Keratinocyte (primary cell): ENCODE data around the gene SPTBN4. TPM values are rescaled to one million over a fixed set of nuclear protein-coding genes. Genes with fewer than 3 reads are reported as not detected.

ENCODE experiments used
- DNase-seq: peaks from one replicate; pipeline ENCODE4 v3.0.0-alpha.2; 2011; ENCODE audit warnings: low read depth, missing footprints, low spot score
- FAIRE-seq: peaks from 2 replicates; lab custom pipeline; 2011; peaks lifted over from hg19 to GRCh38; lab: Jason Lieb, UNC
- H2AFZ ChIP-seq: 2 replicates; pipeline ENCODE4 v1.6.0; 2012; ENCODE audit warnings: low read length, control low read depth, inconsistent platforms; ENCODE audit not compliant: control insufficient read depth
- H3K27ac ChIP-seq: 2 replicates; pipeline ENCODE4 v1.5.1; 2011; ENCODE audit warnings: low read length; ENCODE audit not compliant: control insufficient read depth, insufficient read depth
- H3K27me3 ChIP-seq: 3 replicates; pipeline ENCODE4 v1.6.0; 2011; ENCODE audit warnings: low read length; ENCODE audit not compliant: control insufficient read depth, insufficient read depth; ENCODE audit errors: extremely low read depth
- H3K36me3 ChIP-seq, 2 experiments: 2 replicates in 1 of 2; 3 replicates in 1 of 2; pipeline ENCODE4 v1.5.1; 2011; ENCODE audit warnings: low read length in 2 of 2, mild to moderate bottlenecking in 1 of 2; ENCODE audit not compliant: control insufficient read depth in 2 of 2, insufficient read depth in 2 of 2; ENCODE audit errors: extremely low read depth in 1 of 2
- H3K4me1 ChIP-seq: 3 replicates; pipeline ENCODE4 v1.5.1; 2011; ENCODE audit warnings: low read length; ENCODE audit not compliant: control insufficient read depth, insufficient read depth; ENCODE audit errors: extremely low read depth
- H3K4me2 ChIP-seq: 3 replicates; pipeline ENCODE4 v1.6.0; 2011; ENCODE audit warnings: low read depth, low read length; ENCODE audit not compliant: control insufficient read depth, insufficient read depth; ENCODE audit errors: extremely low read depth
- H3K4me3 ChIP-seq, 3 experiments: fragments of 200-600 bp in 1 of 3; sonication (generic) in 1 of 3; 2 replicates in 2 of 3; 3 replicates in 1 of 3; pipeline ENCODE4 v1.5.1; 2011 to 2016; ENCODE audit warnings: low read length in 3 of 3, mild to moderate bottlenecking in 3 of 3, control low read depth in 2 of 3, inconsistent platforms in 1 of 3, low read depth in 1 of 3, mixed read lengths in 1 of 3, mixed run types in 1 of 3, moderate library complexity in 1 of 3; ENCODE audit not compliant: control insufficient read depth in 2 of 3, insufficient read depth in 2 of 3; ENCODE audit errors: extremely low read depth in 1 of 3
- H3K79me2 ChIP-seq: 2 replicates; pipeline ENCODE4 v1.6.0; 2012; ENCODE audit warnings: low read length; ENCODE audit not compliant: control insufficient read depth, insufficient read depth
- H3K9ac ChIP-seq: 3 replicates; pipeline ENCODE4 v1.6.0; 2011; ENCODE audit warnings: low read length; ENCODE audit not compliant: control insufficient read depth, insufficient read depth; ENCODE audit errors: extremely low read depth
- H3K9me1 ChIP-seq: 3 replicates; pipeline ENCODE4 v1.6.0; 2011; ENCODE audit warnings: low read length; ENCODE audit not compliant: control insufficient read depth, insufficient read depth; ENCODE audit errors: extremely low read depth
- H3K9me3 ChIP-seq: 2 replicates; pipeline ENCODE4 v1.5.1; 2012; ENCODE audit warnings: low read depth, low read length; ENCODE audit not compliant: control insufficient read depth
- H4K20me1 ChIP-seq: 3 replicates; pipeline ENCODE4 v1.6.0; 2011; ENCODE audit warnings: low read length; ENCODE audit not compliant: control insufficient read depth, insufficient read depth; ENCODE audit errors: extremely low read depth
- EZH2 ChIP-seq: IDR thresholded peaks from one replicate; pipeline ENCODE4 v1.6.1; 2012; ENCODE audit warnings: inconsistent platforms, mild to moderate bottlenecking, low read length, moderate library complexity
- dilution Hi-C: fragments of 300-500 bp; cut with MboI; formaldehyde crosslinking; loops from one replicate; pipeline ENCODE4 v1.7.0; 2020; ENCODE audit warnings: low sequenced_read_pairs; ENCODE audit not compliant: extremely low pct_ligation_motif_present
- polyA plus RNA-seq, 5 experiments: library from polyadenylated mRNA; depleted of rRNA in 3 of 5; stranded (reverse) in 3 of 5; stranded (forward) in 1 of 5; unstranded in 1 of 5; fragments of >200 nt; gene quantifications; 1 replicate in 1 of 5; 2 replicates in 3 of 5; 3 replicates in 1 of 5; pipeline versions ENCODE4 v1.2.1 to v1.2.3, GENCODE V29; 2011 to 2012; ENCODE audit warnings: missing spikeins in 2 of 5, low read depth in 1 of 5, low replicate concordance in 1 of 5
- TF ChIP-seq, protein P1 (sequence below), 3 experiments: IDR thresholded peaks in 1 of 3; conservative IDR thresholded peaks in 1 of 3; optimal IDR thresholded peaks in 1 of 3; 2 replicates in 2 of 3; 3 replicates in 1 of 3; pipeline versions ENCODE3 to v1.5.1; 2011; ENCODE audit warnings: low read length in 3 of 3, mild to moderate bottlenecking in 3 of 3, moderate library complexity in 2 of 3, control low read depth in 1 of 3, inconsistent platforms in 1 of 3; ENCODE audit not compliant: insufficient read depth in 2 of 3; ENCODE audit errors: extremely low read depth in 1 of 3

SPTBN4 gene
- polyA plus RNA-seq, 1 donor (not counting 4 experiments of a cell fraction or from before 2014, with no cell fraction given), result 0.17 TPM

- dilution Hi-C loops, result no loop called here
- peaks cover 43% of the 10 kb centered on the region for H3K27me3 ChIP-seq
- FAIRE-seq (no peak), DNase-seq (no peak)
- H3K4me3 ChIP-seq, result no peak overlapping the region
- TF ChIP-seq, protein P1, sequence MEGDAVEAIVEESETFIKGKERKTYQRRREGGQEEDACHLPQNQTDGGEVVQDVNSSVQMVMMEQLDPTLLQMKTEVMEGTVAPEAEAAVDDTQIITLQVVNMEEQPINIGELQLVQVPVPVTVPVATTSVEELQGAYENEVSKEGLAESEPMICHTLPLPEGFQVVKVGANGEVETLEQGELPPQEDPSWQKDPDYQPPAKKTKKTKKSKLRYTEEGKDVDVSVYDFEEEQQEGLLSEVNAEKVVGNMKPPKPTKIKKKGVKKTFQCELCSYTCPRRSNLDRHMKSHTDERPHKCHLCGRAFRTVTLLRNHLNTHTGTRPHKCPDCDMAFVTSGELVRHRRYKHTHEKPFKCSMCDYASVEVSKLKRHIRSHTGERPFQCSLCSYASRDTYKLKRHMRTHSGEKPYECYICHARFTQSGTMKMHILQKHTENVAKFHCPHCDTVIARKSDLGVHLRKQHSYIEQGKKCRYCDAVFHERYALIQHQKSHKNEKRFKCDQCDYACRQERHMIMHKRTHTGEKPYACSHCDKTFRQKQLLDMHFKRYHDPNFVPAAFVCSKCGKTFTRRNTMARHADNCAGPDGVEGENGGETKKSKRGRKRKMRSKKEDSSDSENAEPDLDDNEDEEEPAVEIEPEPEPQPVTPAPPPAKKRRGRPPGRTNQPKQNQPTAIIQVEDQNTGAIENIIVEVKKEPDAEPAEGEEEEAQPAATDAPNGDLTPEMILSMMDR (optimal IDR thresholded peaks at IDR 0.05 in 1 of 3, IDR thresholded peaks at IDR 0.05 in 1 of 3, conservative IDR thresholded peaks at IDR 0.05 in 1 of 3; ENCODE audit: extremely low read depth in 1 of 3, insufficient read depth in 2 of 3, low read length in 3 of 3), result no peak
- no peak for TF ChIP-seq EZH2
- no peaks in the 10 kb centered on the region for H3K9me3 ChIP-seq
- H4K20me1 ChIP-seq, result no peaks in the 10 kb centered on the region
- H3K27ac ChIP-seq, result no peak overlapping the region
- no peaks in the 10 kb centered on the region for H3K9me1 ChIP-seq
- no peak overlapping the region for H2AFZ ChIP-seq
- H3K4me2 ChIP-seq, result no peak overlapping the region
- H3K36me3 ChIP-seq, result no peaks in the 10 kb centered on the region
- no peaks in the 10 kb centered on the region for H3K4me1 ChIP-seq
- no peaks in the 10 kb centered on the region for H3K79me2 ChIP-seq
- H3K9ac ChIP-seq, result no peak overlapping the region
These were observed 47.0 kb downstream of the SPTBN4 start for GRCh38 chr19:40513741-40514315.

DNA sequence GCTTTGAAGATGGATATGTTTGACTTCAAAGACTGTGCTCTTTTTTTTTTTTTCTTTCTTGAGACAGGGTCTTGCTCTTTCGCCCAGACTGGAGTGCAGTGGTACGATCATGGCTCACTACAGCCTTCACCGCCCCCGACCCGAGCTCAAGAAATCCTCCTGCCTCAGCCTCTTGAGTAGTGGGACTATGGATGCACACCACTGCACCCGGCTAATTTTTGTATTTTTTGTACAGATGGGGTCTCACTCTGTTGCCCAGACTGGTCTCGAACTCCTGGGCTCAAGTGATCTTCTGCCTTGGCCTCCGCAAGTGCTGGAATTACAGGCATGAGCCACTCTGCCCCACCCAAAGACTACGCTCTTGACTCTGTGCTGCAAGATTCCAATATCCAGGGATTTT lies 50.4 kb downstream of the SPTBN4 start:
- H3K27ac ChIP-seq, result no peak overlapping the region
- no peak overlapping the region for H3K4me3 ChIP-seq
- no peaks in the 10 kb centered on the region for H3K36me3 ChIP-seq
- no peak for DNase-seq
- no peak overlapping the region for H3K9ac ChIP-seq
- no peaks in the 10 kb centered on the region for H3K79me2 ChIP-seq
- dilution Hi-C loops, result no loop called here
- H3K9me1 ChIP-seq, result no peaks in the 10 kb centered on the region
- H3K4me1 ChIP-seq, result no peaks in the 10 kb centered on the region
- peaks cover 42% of the 10 kb centered on the region for H3K27me3 ChIP-seq
- H3K9me3 ChIP-seq, result no peaks in the 10 kb centered on the region
- no peak overlapping the region for H2AFZ ChIP-seq
- no peak for FAIRE-seq
- TF ChIP-seq, protein P1 (optimal IDR thresholded peaks at IDR 0.05 in 1 of 3, IDR thresholded peaks at IDR 0.05 in 1 of 3, conservative IDR thresholded peaks at IDR 0.05 in 1 of 3; ENCODE audit: extremely low read depth in 1 of 3, insufficient read depth in 2 of 3, low read length in 3 of 3), result no peak
- no peak for TF ChIP-seq EZH2
- no peak overlapping the region for H3K4me2 ChIP-seq
- no peaks in the 10 kb centered on the region for H4K20me1 ChIP-seq
